ENCODE data around the gene ARMC8. TPM values are rescaled to one million over a fixed set of nuclear protein-coding genes. Genes with fewer than 3 reads are reported as not detected.

The ARMC8 gene
- polyA plus RNA-seq, 1 donor from 2014 or later: 42.6 TPM

Other genes starting within 250 kb of the ARMC8 start
- gene CLDN18, start 177.1 kb upstream of the ARMC8 start, polyA plus RNA-seq: not detected
- gene DZIP1L, start 71.7 kb upstream of the ARMC8 start, polyA plus RNA-seq: not detected
- not detected for gene A4GNT, start 54.9 kb upstream of the ARMC8 start, polyA plus RNA-seq
- 12.9 TPM for gene DBR1, start 12.4 kb upstream of the ARMC8 start, polyA plus RNA-seq
- gene NME9, start 142.6 kb downstream of the ARMC8 start, polyA plus RNA-seq: 0.29 TPM
- gene MRAS, start 161.3 kb downstream of the ARMC8 start, polyA plus RNA-seq: not detected
- gene ESYT3, start 247.3 kb downstream of the ARMC8 start, polyA plus RNA-seq: 0.05 TPM

Measured in IgD-negative memory B cell (primary cell).